T-helper 1 cell treated with Interleukin-12 subunit alpha and Interleukin-12 subunit beta and Interleukin-4 antibody, amounts not matched to agents 30 ng/mL and 1 ng/mL, for 36 hours (primary cell): Measurements from ENCODE around the gene ZDHHC4. TPM values are rescaled to one million over a fixed set of nuclear protein-coding genes. Genes with fewer than 3 reads are reported as not detected.
"Not testable (repeated sequence)": the region's sequence is repeated elsewhere in the genome, so short reads cannot be mapped to it uniquely, and the experiment has no call there.

ENCODE experiments used
- intact Hi-C: fragments of 100-400 bp; cut with micrococcal nuclease; formaldehyde crosslinking; loops from one replicate; pipeline ENCODE4 v1.15.1; 2024
- total RNA-seq: library from RNA; stranded (reverse); gene quantifications from 2 replicates; pipeline ENCODE4 v1.2.3, GENCODE V29; 2022

Gene ZDHHC4
- total RNA-seq, 1 donor from 2014 or later, result 28.1 TPM

GRCh38 chr7:6631605-6632004, 54.4 kb downstream of the ZDHHC4 start:
- intact Hi-C loops, result no loop called here

GRCh38 chr7:6634021-6634420, 56.8 kb downstream of the ZDHHC4 start:
- intact Hi-C loops, result no loop called here

- intact Hi-C loops, result not testable (repeated sequence)
Measured at GRCh38 chr7:6634971-6635370, 57.7 kb downstream of the ZDHHC4 start.

- intact Hi-C loops, result loop anchor here (2.0 kb wide), 2 partner anchors 70 to 1004 kb away; partner anchors contain the start of genes UMAD1 and ZNF12
Measured at GRCh38 chr7:6636741-6637543, 59.7 kb downstream of the ZDHHC4 start, which contains the start of gene ZNF316. Gene ZNF316, plus strand, starts transcription at chr7:6637318. Its CDS starts 5,092 bp downstream, at chr7:6642410.

- intact Hi-C loops, result loop anchor here (1.0 to 2.0 kb wide), 4 partner anchors 47 to 1003 kb away; partner anchors contain the start of genes INTS15, UMAD1 and ZNF12
Measured at GRCh38 chr7:6637544-6638229, 60.4 kb downstream of the ZDHHC4 start.

Other genes starting within 250 kb of the ZDHHC4 start
- gene FAM220A, start 228.5 kb upstream of the ZDHHC4 start, total RNA-seq, result 9.0 and 16.4 TPM in 2 replicates
- 139 and 146 TPM in 2 replicates for gene RAC1, start 202.9 kb upstream of the ZDHHC4 start, total RNA-seq
- 22.5 and 24.8 TPM in 2 replicates for gene DAGLB, start 129.5 kb upstream of the ZDHHC4 start, total RNA-seq
- 73.2 and 73.3 TPM in 2 replicates for gene KDELR2, start 93.3 kb upstream of the ZDHHC4 start, total RNA-seq
- gene GRID2IP, start 26.0 kb upstream of the ZDHHC4 start, total RNA-seq, result 0.10 TPM in 2 replicates
- gene INTS15, start 12.6 kb downstream of the ZDHHC4 start, total RNA-seq, result 40.0 and 41.8 TPM in 2 replicates
- gene ZNF853, start 38.2 kb downstream of the ZDHHC4 start, total RNA-seq, result 0.07 and 0.27 TPM in 2 replicates
- gene ZNF316, start 59.9 kb downstream of the ZDHHC4 start, total RNA-seq, result 26.7 and 28.9 TPM in 2 replicates
- gene ZNF12, start 129.5 kb downstream of the ZDHHC4 start, total RNA-seq, result 21.9 and 24.3 TPM in 2 replicates
- 0.42 and 0.66 TPM in 2 replicates for gene RSPH10B2, start 176.6 kb downstream of the ZDHHC4 start, total RNA-seq
- 84.4 and 87.0 TPM in 2 replicates for gene CCZ1B, start 248.8 kb downstream of the ZDHHC4 start, total RNA-seq